Sigmoid colon (tissue), 7 donors: Measurements from ENCODE around the gene SUPT3H. TPM values are rescaled to one million over a fixed set of nuclear protein-coding genes. Genes with fewer than 3 reads are reported as not detected.

Experiments
- DNase-seq: peaks from one replicate; pipeline ENCODE4 v3.0.0-alpha.2; 2019
- H3K27ac ChIP-seq, 4 donors: fragments of 200-600 bp; sonication (generic); one replicate each; pipeline ENCODE4 v1.5.1; 2016 to 2019; ENCODE audit warnings: mild to moderate bottlenecking in 1 of 4
- H3K27me3 ChIP-seq, 3 donors: fragments of 200-600 bp; sonication (generic); one replicate each; pipeline ENCODE4 v1.5.1; 2019; ENCODE audit warnings: mild to moderate bottlenecking in 1 of 3
- H3K36me3 ChIP-seq, 4 donors: fragments of 200-600 bp; sonication (generic); one replicate each; pipeline ENCODE4 v1.5.1; 2016 to 2019
- H3K4me1 ChIP-seq, 4 donors: fragments of 200-600 bp; sonication (generic); one replicate each; pipeline ENCODE4 v1.5.1; 2017 to 2019
- H3K4me3 ChIP-seq, 4 donors: fragments of 200-600 bp; sonication (generic); one replicate each; pipeline ENCODE4 v1.5.1; 2017 to 2019; ENCODE audit warnings: mild to moderate bottlenecking in 2 of 4, moderate library complexity in 1 of 4
- H3K9me3 ChIP-seq, 4 donors: fragments of 200-600 bp in 3 of 4; sonication (generic) in 3 of 4; one replicate each; pipeline versions ENCODE4 v1.5.1 to v1.6.1; 2013 to 2019
- EP300 ChIP-seq, 4 donors: sonication (generic); formaldehyde crosslinking; IDR thresholded peaks; one replicate each; pipeline ENCODE4 v1.6.1; 2017; ENCODE audit warnings: antibody characterized with exemption in 4 of 4
- POLR2A ChIP-seq, 2 donors: fragments of 450-650 bp; IDR thresholded peaks; one replicate each; pipeline ENCODE4 v1.6.1; 2016; ENCODE audit warnings: antibody characterized with exemption in 2 of 2, mild to moderate bottlenecking in 2 of 2, moderate library complexity in 2 of 2
- POLR2AphosphoS5 ChIP-seq, 4 donors: sonication (generic); formaldehyde crosslinking; IDR thresholded peaks; one replicate each; pipeline ENCODE4 v1.6.1; 2017; ENCODE audit warnings: antibody characterized with exemption in 4 of 4
- WGBS, 2 donors: extraction: QIAGEN DNeasy Blood & Tissue Kit; methylation state at CpG; one replicate each; pipeline ENCODE4 v1.1.7; 2013; 5-methylcytosine and 5-hydroxymethylcytosine counted together
- intact Hi-C: fragments of 100-400 bp; cut with DNase I; formaldehyde crosslinking; loops from one replicate; pipeline ENCODE4 v1.15.1; 2023
- polyA plus RNA-seq, 3 donors: library from polyadenylated mRNA; stranded (reverse); fragments of 200-250 nt; gene quantifications; one replicate each; pipeline ENCODE4 v1.2.3, GENCODE V29; 2013
- total RNA-seq, 4 donors: library from RNA; depleted of rRNA; stranded (reverse); fragments of >200 nt; gene quantifications; one replicate each; pipeline ENCODE4 v1.1.0, GENCODE V29; 2016
- TF ChIP-seq, protein P1 (sequence below), 4 experiments: fragments of 450-650 bp in 3 of 4; fragments of 200-600 bp in 1 of 4; IDR thresholded peaks; one replicate each; pipeline ENCODE4 v1.5.1; 2016 to 2019; ENCODE audit warnings: antibody characterized with exemption in 4 of 4, mild to moderate bottlenecking in 3 of 4, moderate library complexity in 2 of 4
- donor health status: healthy with polysubstance abuse.
- donor health status: Bipolar disorder and iron deficiency.
- donor health status: healthy.

SUPT3H gene
- total and polyA plus RNA-seq, 7 donors: 1.6 to 18.2 (median 10.6) TPM

DNA sequence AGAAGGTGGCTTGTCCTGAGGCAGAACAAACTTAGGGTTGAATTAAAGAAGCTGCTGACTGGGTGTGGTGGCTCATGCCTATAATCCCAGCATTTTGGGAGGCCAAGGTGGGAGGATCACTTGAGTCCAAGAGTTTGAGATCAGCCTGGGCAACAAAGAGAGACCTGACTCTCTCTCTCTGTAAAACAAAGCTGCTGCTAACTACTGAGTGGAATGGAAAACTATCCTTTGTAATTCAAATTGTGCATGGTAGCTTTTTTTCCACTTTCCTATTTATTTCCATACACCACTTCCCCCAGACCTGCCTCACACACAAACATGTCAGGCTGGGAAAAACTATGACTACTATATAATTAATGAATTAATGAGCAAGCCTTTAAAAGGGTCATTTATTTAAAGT, 553.2 kb downstream of the SUPT3H start:
- H3K36me3 ChIP-seq: no peaks in the 10 kb centered on the region
- no peak for TF ChIP-seq EP300 (IDR thresholded peaks at IDR 0.05)
- no peak for TF ChIP-seq POLR2AphosphoS5 (IDR thresholded peaks at IDR 0.05)
- TF ChIP-seq, protein P1, sequence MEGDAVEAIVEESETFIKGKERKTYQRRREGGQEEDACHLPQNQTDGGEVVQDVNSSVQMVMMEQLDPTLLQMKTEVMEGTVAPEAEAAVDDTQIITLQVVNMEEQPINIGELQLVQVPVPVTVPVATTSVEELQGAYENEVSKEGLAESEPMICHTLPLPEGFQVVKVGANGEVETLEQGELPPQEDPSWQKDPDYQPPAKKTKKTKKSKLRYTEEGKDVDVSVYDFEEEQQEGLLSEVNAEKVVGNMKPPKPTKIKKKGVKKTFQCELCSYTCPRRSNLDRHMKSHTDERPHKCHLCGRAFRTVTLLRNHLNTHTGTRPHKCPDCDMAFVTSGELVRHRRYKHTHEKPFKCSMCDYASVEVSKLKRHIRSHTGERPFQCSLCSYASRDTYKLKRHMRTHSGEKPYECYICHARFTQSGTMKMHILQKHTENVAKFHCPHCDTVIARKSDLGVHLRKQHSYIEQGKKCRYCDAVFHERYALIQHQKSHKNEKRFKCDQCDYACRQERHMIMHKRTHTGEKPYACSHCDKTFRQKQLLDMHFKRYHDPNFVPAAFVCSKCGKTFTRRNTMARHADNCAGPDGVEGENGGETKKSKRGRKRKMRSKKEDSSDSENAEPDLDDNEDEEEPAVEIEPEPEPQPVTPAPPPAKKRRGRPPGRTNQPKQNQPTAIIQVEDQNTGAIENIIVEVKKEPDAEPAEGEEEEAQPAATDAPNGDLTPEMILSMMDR (IDR thresholded peaks at IDR 0.05): no peak
- no peak for TF ChIP-seq POLR2A (IDR thresholded peaks at IDR 0.05)
- H3K27me3 ChIP-seq: no peaks in the 10 kb centered on the region
- H3K4me1 ChIP-seq: peaks cover 0 to 2% (median 0%) of the 10 kb centered on the region in 4 donors
- H3K9me3 ChIP-seq: no peaks in the 10 kb centered on the region
- H3K27ac ChIP-seq: no peak overlapping the region
- intact Hi-C loops: no loop called here
- DNase-seq: no peak
- H3K4me3 ChIP-seq: no peak overlapping the region

DNA sequence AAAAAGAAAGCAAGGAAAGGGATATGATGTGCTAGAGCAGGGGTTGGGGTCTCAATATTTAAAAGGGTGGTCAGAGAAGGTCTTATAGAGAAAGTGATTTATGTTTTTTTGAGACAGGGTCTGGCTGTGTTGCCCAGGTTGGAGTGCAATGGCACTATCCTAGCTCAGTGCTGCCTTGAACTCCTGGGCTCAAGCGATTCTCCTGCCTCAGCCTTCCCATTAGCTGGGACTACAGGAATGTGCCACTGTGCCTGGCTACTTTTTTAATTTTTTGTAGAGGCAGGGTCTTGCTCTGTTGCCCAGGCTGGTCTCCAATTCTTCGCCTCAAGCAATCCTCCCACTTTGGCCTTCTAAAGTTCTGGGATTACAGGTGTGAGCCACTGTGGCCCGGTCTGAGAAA, 557.0 kb downstream of the SUPT3H start:
- WGBS, 2 donors: 96 to 98% methylated on average over 3 of the region's 3 CpGs

DNA sequence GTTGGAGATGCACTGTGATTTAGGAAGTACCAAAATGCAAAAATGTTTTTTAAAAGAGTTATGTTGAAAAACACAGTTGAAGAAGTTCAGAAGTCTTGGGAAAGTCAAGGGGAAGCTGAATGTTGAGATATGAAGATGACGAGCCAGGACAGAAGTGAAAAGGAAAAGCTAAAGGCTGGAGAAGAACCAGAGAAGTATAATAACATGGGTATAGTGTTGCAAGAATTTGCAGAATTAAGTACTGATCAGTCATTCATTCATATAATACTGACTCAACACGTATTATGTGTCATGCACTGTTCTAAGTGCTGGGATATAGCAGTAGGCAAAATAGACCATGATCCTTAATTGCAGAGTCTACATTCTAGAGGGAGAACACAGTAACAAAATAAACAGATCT, 557.4 kb downstream of the SUPT3H start:
- 86 to 89% methylated on average over 2 of the region's 2 CpGs for WGBS, 2 donors
- H3K4me3 ChIP-seq: no peak overlapping the region
- peaks cover 0 to 4% (median 0%) of the 10 kb centered on the region in 4 donors for H3K9me3 ChIP-seq
- no peak overlapping the region for H3K27ac ChIP-seq
- DNase-seq: no peak
- no peaks in the 10 kb centered on the region for H3K27me3 ChIP-seq
- H3K36me3 ChIP-seq: no peaks in the 10 kb centered on the region
- TF ChIP-seq EP300 (IDR thresholded peaks at IDR 0.05) (no peak), POLR2A (IDR thresholded peaks at IDR 0.05) (no peak), POLR2AphosphoS5 (IDR thresholded peaks at IDR 0.05) (no peak)
- TF ChIP-seq, protein P1 (IDR thresholded peaks at IDR 0.05): no peak
- no peaks in the 10 kb centered on the region for H3K4me1 ChIP-seq
- intact Hi-C loops: no loop called here

More for the DNA sequence above, 557.0 kb downstream of the SUPT3H start:
- H3K27ac ChIP-seq: no peak overlapping the region
- DNase-seq: no peak
- H3K9me3 ChIP-seq: peaks cover 0 to 4% (median 0%) of the 10 kb centered on the region in 4 donors
- no peak overlapping the region for H3K4me3 ChIP-seq
- TF ChIP-seq POLR2AphosphoS5 (IDR thresholded peaks at IDR 0.05): no peak
- no peak for TF ChIP-seq POLR2A (IDR thresholded peaks at IDR 0.05)
- TF ChIP-seq, protein P1 (IDR thresholded peaks at IDR 0.05): no peak
- TF ChIP-seq EP300 (IDR thresholded peaks at IDR 0.05): no peak
- H3K27me3 ChIP-seq: no peaks in the 10 kb centered on the region
- no peaks in the 10 kb centered on the region for H3K4me1 ChIP-seq
- intact Hi-C loops: no loop called here
- H3K36me3 ChIP-seq: no peaks in the 10 kb centered on the region

DNA sequence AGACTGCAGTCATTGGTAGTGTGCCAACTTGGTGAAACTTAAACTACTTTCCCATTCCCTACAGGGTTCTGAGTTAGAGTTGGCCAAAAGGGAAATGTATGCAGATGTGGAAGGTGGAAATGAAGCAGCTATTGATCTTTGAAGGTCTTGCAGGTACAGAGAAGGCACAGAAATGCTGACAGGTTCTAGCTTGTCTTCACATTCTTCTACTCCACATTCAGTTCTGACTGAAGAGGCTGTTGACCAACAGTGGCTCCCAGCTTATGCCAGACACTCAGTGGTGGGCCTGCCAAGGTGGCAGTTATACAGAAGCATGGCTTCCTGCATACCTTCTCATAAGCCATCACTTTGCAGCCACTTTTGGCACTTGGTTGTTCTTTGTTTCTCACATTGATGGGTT, 566.3 kb downstream of the SUPT3H start:
- no peaks in the 10 kb centered on the region for H3K9me3 ChIP-seq
- no peaks in the 10 kb centered on the region for H3K36me3 ChIP-seq
- H3K4me3 ChIP-seq: no peak overlapping the region
- intact Hi-C loops: no loop called here
- H3K27ac ChIP-seq: no peak overlapping the region
- H3K27me3 ChIP-seq: no peaks in the 10 kb centered on the region
- TF ChIP-seq POLR2AphosphoS5 (IDR thresholded peaks at IDR 0.05): no peak
- no peak for TF ChIP-seq POLR2A (IDR thresholded peaks at IDR 0.05)
- TF ChIP-seq EP300 (IDR thresholded peaks at IDR 0.05): no peak
- TF ChIP-seq, protein P1 (IDR thresholded peaks at IDR 0.05): no peak
- DNase-seq: no peak
- H3K4me1 ChIP-seq: no peaks in the 10 kb centered on the region

DNA sequence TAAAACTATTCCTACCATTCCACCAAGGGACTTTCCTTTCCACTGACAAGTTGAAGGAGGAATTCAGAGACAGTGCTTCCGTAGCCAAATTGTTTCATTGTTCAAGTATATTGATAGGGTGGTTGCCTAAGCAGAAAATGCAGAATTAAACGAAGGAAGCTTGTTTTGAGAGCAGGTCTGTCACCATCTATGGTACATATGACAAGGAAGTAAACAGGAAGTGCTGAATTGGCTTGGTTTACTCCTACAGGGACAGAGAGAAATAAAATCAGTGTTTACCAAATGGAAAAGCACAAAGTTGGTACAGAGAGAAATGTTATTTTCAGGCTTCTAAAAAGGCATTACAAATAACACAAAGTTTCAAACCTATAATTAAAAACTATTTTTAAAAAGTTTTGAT, 568.5 kb downstream of the SUPT3H start:
- Histone ChIP-seq H3K9me3 (no peaks in the 10 kb centered on the region), H3K4me1 (peaks cover 0 to 20% (median 9%) of the 10 kb centered on the region in 4 donors), H3K4me3 (no peak overlapping the region), H3K36me3 (no peaks in the 10 kb centered on the region), H3K27me3 (no peaks in the 10 kb centered on the region), H3K27ac (no peak overlapping the region)
- intact Hi-C loops: no loop called here
- no peak for DNase-seq
- no peak for TF ChIP-seq EP300 (IDR thresholded peaks at IDR 0.05)
- TF ChIP-seq POLR2A (IDR thresholded peaks at IDR 0.05): no peak
- TF ChIP-seq, protein P1 (IDR thresholded peaks at IDR 0.05): no peak
- no peak for TF ChIP-seq POLR2AphosphoS5 (IDR thresholded peaks at IDR 0.05)
- 65 to 78% methylated on average over 2 of the region's 2 CpGs for WGBS, 2 donors
